ENCODE results near the gene PGP.

Gene PGP

DNA sequence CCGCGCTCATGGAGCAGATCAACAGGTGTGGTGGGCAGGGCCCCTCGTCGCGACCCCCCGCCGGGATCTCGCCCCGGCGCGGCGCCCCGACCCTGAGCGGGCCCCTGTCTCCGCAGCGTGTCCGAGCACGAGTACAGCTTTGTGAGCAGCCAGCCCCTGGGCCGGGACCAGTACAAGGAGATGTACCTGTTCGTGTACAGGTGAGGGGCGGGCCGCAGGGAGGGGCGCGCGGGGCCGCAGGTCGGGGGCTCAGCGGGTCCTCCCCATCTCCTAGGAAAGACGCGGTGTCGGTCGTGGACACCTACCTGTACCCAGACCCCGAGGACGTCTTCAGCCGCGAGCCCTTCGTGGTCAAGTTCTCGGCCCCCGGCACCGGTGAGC lies 22.5 kb upstream of the PGP start:
- no peak for DNase-seq

DNA sequence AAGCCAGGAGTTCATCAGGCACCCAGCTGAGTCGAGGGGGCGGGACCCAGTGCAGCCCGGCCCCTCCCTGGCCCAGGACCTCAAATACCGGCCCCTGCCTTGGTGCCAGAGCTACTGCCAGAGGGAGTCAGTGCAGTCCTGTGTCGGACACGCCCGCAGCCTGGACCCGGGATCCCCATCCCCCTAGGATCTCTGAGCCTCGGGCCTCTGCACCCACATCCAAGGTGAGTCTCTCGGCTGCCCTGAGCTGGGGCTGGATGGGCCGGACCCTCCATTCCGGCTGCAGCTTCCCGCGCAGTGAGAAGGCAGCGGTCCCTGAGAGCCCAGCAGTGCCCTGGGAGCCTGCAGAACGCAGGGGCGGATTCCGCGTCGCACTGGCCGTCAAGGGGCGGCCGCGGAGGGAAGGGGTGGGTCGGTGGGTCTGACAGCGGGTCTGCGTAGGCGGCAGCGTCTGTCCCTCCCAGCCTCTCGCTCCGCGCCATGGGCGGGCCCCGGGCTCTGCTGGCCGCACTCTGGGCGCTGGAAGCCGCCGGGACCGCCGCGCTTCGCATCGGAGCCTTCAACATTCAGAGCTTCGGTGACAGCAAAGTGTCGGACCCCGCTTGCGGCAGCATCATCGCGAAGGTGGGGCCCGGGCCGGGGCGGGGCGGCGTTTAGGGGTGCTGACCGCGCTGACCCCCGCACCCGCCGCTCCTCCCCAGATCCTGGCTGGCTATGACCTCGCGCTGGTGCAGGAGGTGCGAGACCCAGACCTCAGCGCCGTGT lies 21.9 kb upstream of the PGP start, which contains the start of gene DNASE1L2:
DNASE1L2 (plus strand) TSS at position 108 of the 765 bp plus-strand sequence; CDS start at position 481, 373 bp downstream.
- DNase-seq = peak; percentile 34

DNA sequence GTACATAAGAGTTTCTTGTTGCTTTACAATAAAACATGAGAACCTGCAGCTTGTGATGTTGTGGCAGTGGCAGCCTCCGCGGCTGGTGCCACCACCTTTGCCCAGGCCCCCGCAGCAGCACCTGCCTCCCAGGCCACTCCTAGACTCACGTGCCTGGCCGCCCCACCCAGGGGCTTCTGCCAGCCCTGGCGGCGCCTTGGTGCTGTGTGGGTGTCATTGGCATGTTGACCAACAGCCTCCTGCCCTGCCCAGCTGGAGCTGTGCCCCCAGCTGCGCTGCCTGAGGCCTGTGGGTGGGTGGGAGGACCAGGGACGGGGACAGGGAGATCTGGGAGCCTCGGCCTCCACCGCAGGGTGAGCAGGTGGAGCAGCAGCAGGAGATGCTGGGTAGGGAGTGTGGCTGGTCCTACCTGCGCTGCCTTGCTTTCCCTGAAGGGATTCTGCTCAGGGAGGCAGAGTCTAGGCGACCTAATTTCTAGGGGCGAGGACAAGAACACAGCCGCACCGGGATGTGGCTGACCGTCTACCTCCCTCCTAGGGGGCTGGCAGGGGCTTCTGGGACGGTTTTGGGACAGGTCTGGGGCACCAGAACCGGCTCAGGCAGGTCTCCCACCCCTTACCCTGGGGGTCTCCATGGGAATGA lies 21.2 kb upstream of the PGP start:
- no peak for DNase-seq

DNA sequence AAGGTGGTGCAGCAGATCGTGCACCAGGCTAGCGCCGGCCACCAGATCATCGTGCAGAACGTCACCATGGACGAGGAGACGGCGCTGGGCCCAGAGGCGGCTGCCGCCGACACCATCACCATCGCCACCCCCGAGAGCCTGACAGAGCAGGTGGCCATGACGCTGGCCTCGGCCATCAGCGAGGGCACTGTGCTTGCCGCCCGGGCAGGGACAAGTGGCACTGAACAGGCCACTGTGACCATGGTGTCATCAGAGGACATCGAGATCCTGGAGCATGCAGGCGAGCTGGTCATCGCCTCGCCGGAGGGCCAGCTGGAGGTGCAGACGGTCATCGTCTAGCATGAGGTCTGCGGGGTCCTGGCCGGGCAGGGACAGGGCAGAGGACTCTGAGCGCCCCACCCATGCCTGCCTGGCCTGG lies 20.6 kb upstream of the PGP start:
- no peak for DNase-seq

DNA sequence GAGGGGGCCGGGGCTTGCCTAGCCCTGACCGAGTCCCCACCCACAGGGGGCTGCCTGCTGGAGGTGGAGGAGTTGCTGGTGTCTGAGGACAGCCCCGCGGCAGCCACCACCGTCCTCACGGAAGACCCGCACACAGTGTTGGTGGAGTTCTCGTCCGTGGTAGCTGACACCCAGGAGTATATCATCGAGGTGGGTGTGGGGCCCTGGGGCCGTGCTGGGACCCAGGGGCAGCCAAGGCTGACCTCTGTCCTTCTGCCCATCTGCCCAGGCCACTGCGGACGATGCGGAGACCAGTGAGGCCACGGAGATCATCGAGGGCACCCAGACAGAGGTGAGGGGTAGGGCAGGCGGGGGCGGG lies 20.2 kb upstream of the PGP start:
- DNase-seq = no peak

DNA sequence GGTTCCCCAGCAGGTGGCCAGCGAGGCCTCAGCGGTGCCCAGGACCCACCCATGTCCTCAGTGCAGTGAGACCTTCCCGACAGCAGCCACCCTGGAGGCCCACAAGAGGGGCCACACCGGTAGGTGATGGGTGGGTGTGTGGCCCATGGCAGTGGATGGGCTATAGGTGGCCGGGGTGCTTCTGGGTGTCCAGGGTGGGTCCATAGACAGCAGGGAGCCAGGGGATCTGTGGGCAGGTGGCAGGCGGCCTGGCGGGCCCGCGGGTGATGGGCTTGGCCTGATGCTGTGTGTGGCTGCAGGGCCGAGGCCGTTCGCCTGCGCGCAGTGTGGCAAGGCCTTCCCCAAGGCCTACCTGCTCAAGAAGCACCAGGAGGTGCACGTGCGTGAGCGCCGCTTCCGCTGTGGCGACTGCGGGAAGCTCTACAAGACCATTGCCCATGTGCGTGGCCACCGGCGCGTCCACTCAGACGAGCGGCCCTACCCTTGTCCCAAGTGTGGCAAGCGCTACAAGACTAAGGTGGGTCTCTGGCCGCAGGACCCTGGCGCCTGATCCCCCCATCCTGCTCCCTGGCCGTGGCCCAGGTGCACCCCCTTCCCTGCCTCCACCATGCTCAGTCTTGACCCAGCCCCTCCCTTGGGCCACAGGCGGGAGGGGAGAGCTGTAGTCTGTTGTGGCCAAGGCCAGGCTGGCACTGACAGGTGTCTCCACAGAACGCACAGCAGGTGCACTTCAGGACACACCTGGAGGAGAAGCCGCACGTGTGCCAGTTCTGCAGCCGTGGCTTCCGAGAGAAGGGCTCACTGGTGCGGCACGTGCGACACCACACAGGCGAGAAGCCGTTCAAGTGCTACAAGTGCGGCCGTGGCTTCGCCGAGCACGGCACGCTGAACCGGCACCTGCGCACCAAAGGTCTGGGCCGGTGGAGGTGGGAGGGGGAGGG lies 19.5 kb upstream of the PGP start:
- no peak for DNase-seq

DNA sequence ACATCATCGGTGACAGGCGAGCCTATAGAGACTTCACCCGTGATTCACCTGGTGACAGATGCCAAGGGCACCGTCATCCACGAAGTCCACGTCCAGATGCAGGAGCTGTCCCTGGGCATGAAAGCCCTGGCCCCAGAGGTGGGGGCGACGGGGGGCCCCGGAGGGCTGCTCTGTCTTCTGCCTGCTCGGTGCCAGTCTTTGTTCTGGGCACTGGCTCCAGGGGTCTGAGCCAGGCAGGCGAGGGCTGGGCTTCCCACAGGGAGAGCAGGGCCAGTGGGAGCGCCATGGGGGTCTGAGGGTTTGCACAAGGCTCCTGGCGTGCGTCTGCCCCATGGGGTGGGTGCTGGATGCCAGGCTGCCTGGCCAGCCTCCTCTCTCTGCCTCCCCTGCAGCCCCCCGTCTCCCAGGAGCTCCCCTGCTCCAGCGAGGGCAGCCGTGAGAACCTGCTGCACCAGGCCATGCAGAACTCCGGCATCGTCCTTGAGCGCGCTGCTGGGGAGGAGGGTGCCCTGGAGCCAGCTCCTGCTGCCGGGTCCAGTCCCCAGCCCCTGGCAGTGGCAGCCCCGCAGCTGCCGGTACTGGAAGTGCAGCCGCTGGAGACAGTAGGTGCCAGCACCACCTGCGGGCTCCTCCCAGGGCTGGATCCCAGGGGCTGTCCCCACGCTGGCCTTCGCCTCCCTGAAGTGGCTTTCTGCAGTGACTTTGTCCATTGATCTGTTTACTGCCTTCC lies 18.6 kb upstream of the PGP start:
- no peak for DNase-seq

DNA sequence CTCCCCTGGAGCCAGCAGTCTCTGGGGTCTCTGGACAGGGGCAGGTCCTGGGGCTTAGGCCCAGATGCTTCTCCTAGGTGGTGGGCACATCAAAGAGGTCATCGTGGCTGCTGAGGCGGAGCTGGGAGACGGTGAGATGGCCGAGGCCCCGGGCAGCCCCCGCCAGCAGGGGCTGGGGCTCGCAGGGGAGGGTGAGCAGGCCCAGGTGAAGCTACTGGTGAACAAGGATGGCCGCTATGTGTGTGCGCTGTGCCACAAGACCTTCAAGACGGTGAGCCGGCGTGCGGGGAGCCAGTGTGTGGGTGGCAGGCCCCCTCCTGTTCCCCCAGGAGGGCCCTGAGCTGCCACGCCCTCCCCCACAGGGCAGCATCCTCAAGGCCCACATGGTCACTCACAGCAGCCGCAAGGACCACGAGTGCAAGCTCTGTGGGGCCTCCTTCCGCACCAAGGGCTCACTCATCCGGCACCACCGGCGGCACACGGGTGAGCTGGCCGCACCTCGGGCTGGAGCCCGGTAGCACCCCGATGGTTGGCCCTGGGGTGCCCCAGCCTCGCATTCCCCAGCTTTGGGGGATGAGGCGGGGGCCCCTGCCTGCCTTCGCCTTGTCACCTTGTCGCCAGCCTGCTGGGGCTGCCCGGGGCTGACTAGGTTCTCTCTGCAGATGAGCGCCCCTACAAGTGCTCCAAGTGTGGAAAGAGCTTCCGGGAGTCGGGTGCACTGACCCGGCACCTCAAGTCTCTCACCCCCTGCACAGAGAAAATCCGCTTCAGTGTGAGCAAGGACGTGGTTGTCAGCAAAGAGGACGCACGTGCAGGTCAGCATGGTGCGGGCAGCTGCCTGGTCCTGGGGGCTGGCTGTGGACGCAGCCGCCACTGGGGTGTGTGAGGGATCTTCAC lies 17.7 kb upstream of the PGP start:
- DNase-seq = no peak

DNA sequence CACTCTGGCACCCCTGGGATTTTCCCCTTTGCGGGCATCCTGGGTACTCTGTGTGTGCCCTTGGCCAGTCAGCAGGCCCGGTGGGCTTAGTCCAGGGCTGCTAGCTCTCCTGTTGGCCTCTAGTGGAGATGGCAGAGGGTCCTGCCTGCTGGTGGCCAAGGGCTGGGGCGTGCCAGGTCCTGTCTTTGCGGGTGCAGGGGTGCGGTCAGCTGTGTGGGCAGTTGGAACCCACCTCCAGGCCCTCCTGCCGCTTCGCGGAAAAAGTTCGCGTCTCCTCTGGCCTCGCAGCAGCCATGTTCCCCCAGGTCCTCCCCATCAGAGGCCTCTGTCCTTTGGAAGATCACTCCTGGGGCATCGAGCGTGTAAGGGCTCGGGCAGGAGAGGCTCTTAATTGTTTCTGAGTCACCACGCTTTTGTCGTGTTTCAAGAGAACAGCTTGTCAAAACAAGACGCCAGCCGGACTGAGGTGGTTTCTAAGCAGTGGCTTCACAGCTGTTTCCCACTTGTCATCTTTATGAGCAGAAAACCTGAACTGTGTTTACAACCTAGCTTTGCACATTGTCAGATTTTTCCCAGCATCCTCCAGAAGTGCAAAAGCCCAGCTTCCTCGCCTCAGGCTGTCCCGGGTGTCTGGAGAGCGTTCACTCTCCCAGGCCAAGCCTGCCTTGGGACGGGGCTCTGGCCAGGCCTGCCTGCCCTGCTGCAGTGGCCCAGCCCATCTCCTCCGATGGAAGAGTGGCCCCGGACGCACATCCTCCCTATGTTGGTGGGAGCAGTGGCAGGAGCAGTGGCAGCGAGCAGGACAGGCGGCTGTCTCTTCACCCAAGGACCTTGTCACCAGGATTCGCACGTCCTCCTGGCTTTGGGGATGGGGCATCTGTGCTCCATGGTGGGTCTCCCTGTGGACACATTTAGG lies 16.6 kb upstream of the PGP start:
- no peak for DNase-seq

DNA sequence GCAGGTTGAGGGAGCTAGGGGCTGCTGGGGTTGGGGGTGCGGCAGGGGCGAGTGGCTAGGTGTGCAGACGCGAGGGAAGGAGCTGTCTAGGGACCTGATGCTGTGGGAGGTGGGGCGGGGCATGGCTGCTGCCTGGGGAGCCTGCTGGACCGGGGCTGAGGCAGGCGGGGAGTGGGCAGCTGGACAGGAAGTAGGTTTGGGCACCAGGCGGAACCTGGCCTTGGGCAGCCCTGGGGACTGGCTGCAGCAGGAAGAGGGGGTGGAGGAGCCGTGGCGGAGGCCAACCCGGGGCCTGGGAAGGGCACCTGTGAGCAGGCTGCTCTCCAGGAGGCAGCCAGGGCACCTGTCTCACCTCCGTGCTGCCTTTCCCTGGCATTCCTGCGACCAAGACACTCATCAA lies 15.7 kb upstream of the PGP start:
- no peak for DNase-seq

DNA sequence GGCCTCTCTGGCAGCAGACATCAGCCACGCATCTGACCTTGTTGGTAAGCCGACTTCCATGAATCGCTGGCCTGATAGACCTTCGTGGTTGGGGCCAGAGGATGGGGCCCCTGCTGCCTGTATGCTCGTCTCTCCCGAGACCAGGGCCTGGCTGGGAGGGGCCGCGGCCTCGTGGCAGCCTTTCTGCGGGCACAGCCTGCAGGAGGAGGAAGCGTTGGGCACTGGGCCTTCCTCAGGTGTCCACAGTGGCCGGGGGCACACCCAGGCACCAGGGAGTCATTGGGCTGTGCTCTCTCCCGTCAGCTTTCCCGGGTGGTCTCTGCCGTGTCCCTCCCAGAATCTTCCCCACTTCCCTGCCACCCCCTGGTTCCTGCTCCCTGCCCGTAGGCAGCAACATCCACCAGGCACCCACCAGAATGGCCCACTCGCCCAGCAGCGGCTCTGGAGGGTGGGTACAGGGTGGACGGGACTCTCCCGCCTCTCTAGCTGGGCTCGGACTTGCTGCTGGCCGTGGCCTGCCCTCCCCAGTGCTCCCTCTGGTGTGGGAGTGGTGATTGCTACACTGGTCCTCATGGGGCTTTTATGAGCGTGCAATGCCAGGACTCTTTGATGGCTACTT lies 15.1 kb upstream of the PGP start:
- DNase-seq = no peak

DNA sequence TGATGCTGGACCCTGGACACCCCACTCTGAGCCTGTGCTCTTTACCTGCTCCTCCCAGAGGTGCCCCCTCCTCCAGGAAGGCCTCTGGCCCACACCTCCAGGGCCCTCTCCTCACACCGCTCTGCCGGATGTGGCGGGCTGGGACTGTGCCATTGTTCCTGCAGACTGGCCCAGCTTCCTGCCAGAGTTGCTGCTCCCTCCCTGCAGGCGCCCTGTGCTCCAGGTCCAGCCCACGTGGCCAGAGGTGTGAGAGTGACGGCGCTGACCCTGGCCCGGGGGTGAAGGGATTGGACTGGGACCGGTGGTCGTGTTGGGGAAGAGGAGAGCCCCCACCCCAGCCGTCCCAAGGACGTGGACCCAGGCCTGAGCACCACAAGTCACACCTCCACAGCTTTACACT lies 14.5 kb upstream of the PGP start:
- no peak for DNase-seq

DNA sequence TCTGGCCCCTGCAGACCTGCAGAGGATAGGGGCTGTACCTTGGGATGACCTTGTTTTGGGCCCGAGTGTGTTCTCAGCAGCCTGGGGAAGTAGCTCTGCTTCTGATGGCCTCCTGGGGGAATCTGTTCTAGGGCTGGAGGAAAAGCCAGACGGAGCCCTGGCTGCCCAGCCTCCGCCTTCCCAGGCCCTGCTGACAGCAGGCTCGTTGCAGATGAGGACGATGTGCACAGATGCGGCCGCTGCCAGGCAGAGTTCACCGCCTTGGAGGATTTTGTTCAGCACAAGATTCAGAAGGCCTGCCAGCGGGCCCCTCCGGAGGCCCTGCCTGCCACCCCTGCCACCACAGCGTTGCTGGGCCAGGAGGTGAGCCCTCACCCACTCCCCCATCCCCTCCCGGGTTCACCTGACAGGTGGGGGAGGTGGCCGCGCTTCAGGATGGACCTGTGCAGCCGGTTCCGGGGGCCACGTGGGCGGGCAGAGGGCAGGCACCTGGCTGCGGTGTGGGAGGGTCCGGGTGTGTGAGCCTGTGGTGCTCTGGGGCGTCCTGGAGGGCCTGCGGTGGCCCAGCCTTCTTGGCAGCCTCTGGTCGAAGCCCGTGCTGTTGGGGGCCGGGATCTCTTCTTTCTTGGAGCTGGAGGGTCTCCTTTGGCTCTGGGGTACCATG lies 13.7 kb upstream of the PGP start:
- DNase-seq = no peak

DNA sequence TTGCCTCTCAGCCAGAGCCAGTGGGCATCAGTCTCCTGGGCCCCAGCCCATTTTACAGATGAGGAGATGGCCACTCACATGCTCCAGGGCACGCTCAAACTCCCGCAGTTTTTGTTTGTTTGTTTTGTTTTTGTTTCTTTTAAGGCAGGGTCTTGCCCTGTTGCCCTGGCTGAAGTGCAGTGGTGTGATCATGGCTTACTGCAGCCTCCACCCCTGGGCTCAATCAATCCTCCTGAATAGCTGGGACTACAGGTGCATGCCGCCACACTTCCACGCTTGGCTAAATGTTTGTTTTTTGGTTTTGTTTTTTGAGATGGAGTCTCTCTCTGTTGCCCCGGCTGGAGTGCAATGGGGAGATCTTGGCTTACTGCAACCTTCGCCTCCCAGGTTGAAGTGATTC lies 12.3 kb upstream of the PGP start:
- no peak for DNase-seq

DNA sequence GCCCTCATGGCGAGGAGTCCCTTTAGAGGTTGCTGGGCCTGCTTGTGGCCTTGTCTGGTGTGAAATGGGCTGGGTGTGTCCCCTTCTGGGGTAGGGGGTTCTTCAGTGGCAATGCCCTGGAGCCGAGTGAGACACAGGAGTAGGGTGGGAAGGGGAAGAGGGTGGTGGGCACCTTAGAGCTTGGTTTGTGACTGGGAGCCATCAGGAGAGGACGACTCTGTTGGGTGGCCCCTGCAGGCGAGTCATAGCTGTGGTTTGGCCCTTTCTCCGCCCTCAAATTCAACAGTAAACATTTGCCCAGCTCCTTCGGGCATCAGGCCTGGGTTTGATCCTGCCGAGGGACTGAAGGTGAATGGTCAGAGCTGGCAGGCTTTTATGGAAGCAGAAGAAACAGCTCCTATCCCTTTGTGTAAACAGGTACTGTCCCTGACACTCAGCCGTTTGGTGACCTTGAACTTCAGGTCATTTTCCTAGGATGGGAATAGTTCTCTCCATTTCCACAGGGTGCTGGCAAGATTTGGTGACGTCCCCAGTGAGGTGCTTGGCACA lies 11.7 kb upstream of the PGP start:
- peak; percentile 52 for DNase-seq

DNA sequence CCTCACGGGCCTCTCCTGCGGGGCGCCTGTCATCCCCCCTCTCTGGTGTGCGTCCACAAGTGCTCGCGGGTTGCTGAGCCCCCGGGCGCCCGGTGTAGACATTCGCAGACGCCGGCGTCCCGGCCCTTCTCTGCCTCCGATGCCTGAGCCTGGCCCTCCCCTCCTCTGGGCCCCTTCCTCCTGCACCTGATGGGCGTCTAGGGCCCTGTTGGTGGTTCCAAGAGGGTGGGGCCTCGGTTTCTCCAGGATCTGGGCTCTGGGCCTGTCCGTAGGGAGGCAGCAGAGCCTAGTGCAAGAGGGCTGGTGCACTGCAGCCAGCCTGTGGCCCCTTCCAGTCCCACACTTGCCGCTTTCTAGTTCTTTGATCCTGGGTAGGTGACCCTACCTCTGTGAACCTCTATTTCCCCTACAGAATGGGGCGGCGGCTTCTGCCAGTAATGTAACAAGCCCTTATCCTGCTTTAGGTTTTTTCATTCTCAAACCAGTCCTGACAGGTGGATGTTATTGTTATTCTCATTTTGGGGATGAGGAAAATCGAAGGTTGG lies 9.4 kb upstream of the PGP start:
- DNase-seq = peak; percentile 52

DNA sequence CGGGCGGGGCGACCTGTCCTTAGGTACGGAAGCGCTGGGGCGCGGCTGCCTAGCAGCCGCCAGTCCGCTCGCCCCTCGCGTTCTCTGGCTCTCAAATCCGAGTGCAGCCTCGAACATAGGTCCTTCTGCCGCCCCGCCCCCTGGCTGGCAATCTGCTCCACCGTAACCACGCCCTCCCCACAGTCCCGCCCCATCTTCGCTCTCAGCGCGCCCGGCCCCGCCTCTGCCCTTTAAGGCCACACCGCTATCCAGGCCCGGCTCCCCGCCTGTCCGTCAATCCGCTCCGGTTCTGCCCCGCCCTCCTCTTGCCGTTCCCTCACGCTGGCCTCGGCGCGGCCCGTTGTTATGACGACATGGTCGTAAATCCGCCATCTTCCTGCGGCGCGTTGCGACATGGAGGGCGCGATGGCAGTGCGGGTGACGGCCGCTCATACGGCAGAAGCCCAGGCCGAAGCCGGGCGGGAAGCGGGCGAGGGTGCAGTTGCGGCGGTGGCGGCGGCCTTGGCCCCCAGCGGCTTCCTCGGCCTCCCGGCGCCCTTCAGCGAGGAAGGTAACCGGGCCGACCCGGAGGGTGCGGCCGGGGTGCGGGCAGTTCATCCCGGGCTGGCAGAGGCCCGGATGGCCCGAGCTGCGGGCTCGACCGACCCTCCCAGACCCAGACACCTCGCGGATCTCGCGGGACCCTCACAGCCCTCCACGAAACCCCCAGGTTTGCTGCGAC lies 8.7 kb upstream of the PGP start, which contains the start of gene E4F1:
E4F1 (plus strand) TSS at position 371 of the 721 bp plus-strand sequence; CDS start at position 394, 23 bp downstream.
- DNase-seq = peak; percentile 99

DNA sequence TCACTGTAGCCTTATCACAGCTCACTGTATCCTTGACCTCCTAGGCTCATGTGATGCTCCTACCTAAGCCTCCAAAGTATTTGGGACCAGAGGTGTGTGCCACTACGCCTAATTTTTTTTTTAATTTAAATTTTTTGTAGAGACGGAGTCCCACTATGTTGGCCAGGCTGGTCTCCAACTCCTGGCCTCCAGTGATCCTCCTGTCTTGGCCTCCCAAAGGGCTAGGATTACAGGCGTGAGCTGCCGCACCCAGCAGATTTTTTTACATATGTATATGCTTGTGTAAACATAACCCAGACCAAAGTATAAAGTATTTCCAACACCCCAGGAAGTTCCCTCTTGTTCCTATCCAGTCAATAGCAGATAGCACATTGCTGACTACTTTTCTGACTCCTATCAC lies 1.7 kb upstream of the PGP start:
- no peak for DNase-seq

All from EL (cell line).